H9 (cell line): Measurements from ENCODE around the gene PRIM2. TPM values are rescaled to one million over a fixed set of nuclear protein-coding genes. Genes with fewer than 3 reads are reported as not detected.
"Not testable (repeated sequence)": the region's sequence is repeated elsewhere in the genome, so short reads cannot be mapped to it uniquely, and the experiment has no call there.

Experiments used
- DNase-seq: peaks from one replicate; pipeline ENCODE4 v3.0.0-alpha.2; 2017
- H2AFZ ChIP-seq: one replicate; pipeline ENCODE4 v1.6.1; 2013; ENCODE audit warnings: mild to moderate bottlenecking, low read length, control low read depth, moderate library complexity
- H2AK5ac ChIP-seq: 2 replicates; pipeline ENCODE4 v1.6.1; 2013; ENCODE audit warnings: low read length, control low read depth, mixed read lengths; ENCODE audit not compliant: insufficient read length
- H2BK120ac ChIP-seq: one replicate; pipeline ENCODE4 v1.6.1; 2013; ENCODE audit warnings: low read depth, mild to moderate bottlenecking, low read length, control low read depth, inconsistent platforms; ENCODE audit not compliant: poor library complexity, severe bottlenecking
- H2BK12ac ChIP-seq: 2 replicates; pipeline ENCODE4 v1.6.1; 2013; ENCODE audit warnings: low read length, control low read depth, mixed read lengths, low read depth; ENCODE audit not compliant: insufficient read length
- H2BK15ac ChIP-seq: 2 replicates; pipeline ENCODE4 v1.6.1; 2013; ENCODE audit warnings: low read depth, low read length, control low read depth
- H2BK20ac ChIP-seq: one replicate; pipeline ENCODE4 v1.6.1; 2013; ENCODE audit warnings: low read depth, mild to moderate bottlenecking, low read length, control low read depth, inconsistent platforms; ENCODE audit not compliant: poor library complexity, severe bottlenecking
- H2BK5ac ChIP-seq: 2 replicates; pipeline ENCODE4 v1.6.1; 2013; ENCODE audit warnings: low read length, control low read depth, mixed read lengths; ENCODE audit not compliant: insufficient read length
- H3K14ac ChIP-seq: 2 replicates; pipeline ENCODE4 v1.6.1; 2013; ENCODE audit warnings: low read length, control low read depth; ENCODE audit not compliant: insufficient read depth
- H3K18ac ChIP-seq: 2 replicates; pipeline ENCODE4 v1.6.1; 2013; ENCODE audit warnings: low read depth, mild to moderate bottlenecking, mixed read lengths, low read length, control low read depth; ENCODE audit not compliant: insufficient read length
- H3K23ac ChIP-seq: 2 replicates; pipeline ENCODE4 v1.6.1; 2013; ENCODE audit warnings: low read length, control low read depth, mixed read lengths, low read depth; ENCODE audit not compliant: insufficient read length
- H3K23me2 ChIP-seq: 2 replicates; pipeline ENCODE4 v1.6.1; 2013; ENCODE audit warnings: low read depth, mild to moderate bottlenecking, mixed read lengths, low read length, control low read depth; ENCODE audit not compliant: insufficient read length, poor library complexity, severe bottlenecking
- H3K27ac ChIP-seq: 2 replicates; pipeline ENCODE4 v1.5.1; 2013; ENCODE audit warnings: low read length, control low read depth, mixed read lengths, low read depth; ENCODE audit not compliant: insufficient read length
- H3K27me3 ChIP-seq: 2 replicates; pipeline ENCODE4 v1.6.1; 2013; ENCODE audit warnings: low read length, control low read depth, inconsistent platforms; ENCODE audit not compliant: insufficient read depth
- H3K4ac ChIP-seq: 2 replicates; pipeline ENCODE4 v1.6.1; 2013; ENCODE audit warnings: low read depth, mild to moderate bottlenecking, control low read depth, inconsistent platforms, low read length, moderate library complexity
- H3K4me1 ChIP-seq: 2 replicates; pipeline ENCODE4 v1.6.1; 2013; ENCODE audit warnings: low read length, control low read depth, inconsistent platforms; ENCODE audit not compliant: insufficient read depth
- H3K4me2 ChIP-seq: 2 replicates; pipeline ENCODE4 v1.6.1; 2013; ENCODE audit warnings: low read length, control low read depth, mixed read lengths; ENCODE audit not compliant: insufficient read length, insufficient read depth
- H3K56ac ChIP-seq: 2 replicates; pipeline ENCODE4 v1.6.1; 2013; ENCODE audit warnings: low read depth, mild to moderate bottlenecking, mixed read lengths, low read length, control low read depth; ENCODE audit not compliant: insufficient read length
- H3K79me1 ChIP-seq: 2 replicates; pipeline ENCODE4 v1.6.1; 2013; ENCODE audit warnings: low read depth, mild to moderate bottlenecking, moderate library complexity, low read length, control low read depth, inconsistent platforms; ENCODE audit not compliant: insufficient read depth, poor library complexity, severe bottlenecking
- H3K79me2 ChIP-seq: 2 replicates; pipeline ENCODE4 v1.6.1; 2013; ENCODE audit warnings: low read length, control low read depth, inconsistent platforms; ENCODE audit not compliant: insufficient read depth
- H3K9ac ChIP-seq: 2 replicates; pipeline ENCODE4 v1.6.1; 2013; ENCODE audit warnings: low read length, control low read depth, mixed read lengths; ENCODE audit not compliant: insufficient read length; ENCODE audit errors: extremely low read depth
- H3K9me3 ChIP-seq: one replicate; pipeline ENCODE4 v1.6.1; 2013; ENCODE audit warnings: low read depth, low read length, inconsistent platforms; ENCODE audit not compliant: control insufficient read depth
- H3T11ph ChIP-seq: one replicate; pipeline ENCODE4 v1.6.1; 2013; ENCODE audit warnings: mild to moderate bottlenecking, low read length, control low read depth, inconsistent platforms
- H4K20me1 ChIP-seq: one replicate; pipeline ENCODE4 v1.6.1; 2013; ENCODE audit not compliant: control insufficient read depth, insufficient read length, insufficient read depth
- H4K5ac ChIP-seq: 2 replicates; pipeline ENCODE4 v1.6.1; 2013; ENCODE audit warnings: low read depth, mild to moderate bottlenecking, mixed read lengths, low read length, control low read depth; ENCODE audit not compliant: insufficient read length
- H4K8ac ChIP-seq: replicated peaks from 2 replicates; pipeline ENCODE4 v1.6.1; 2013; ENCODE audit warnings: low read length, control low read depth, mixed read lengths, low read depth; ENCODE audit not compliant: insufficient read length
- H4K91ac ChIP-seq: 2 replicates; pipeline ENCODE4 v1.6.1; 2013; ENCODE audit warnings: low read depth, mild to moderate bottlenecking, moderate library complexity, mixed read lengths, low read length, control low read depth; ENCODE audit not compliant: insufficient read length
- H3K27ac Mint-ChIP-seq, 3 experiments: 2 replicates in 2 of 3; 3 replicates in 1 of 3; pipeline ENCODE4 v1.8.0; 2020 to 2021; ENCODE audit warnings: mixed read lengths in 3 of 3, mild to moderate bottlenecking in 1 of 3, moderate library complexity in 1 of 3
- H3K27me3 Mint-ChIP-seq: 2 replicates; pipeline ENCODE4 v1.8.0; 2021; ENCODE audit warnings: low read depth, mild to moderate bottlenecking, moderate library complexity, mixed read lengths
- H3K36me3 Mint-ChIP-seq, 3 experiments: 2 replicates in 2 of 3; 3 replicates in 1 of 3; pipeline ENCODE4 v1.8.0; 2020 to 2021; ENCODE audit warnings: low read depth in 3 of 3, mixed read lengths in 3 of 3; ENCODE audit not compliant: insufficient read depth in 1 of 3
- H3K4me1 Mint-ChIP-seq, 2 experiments: 2 replicates each; pipeline ENCODE4 v1.8.0; 2020; ENCODE audit warnings: mixed read lengths in 2 of 2
- H3K4me3 Mint-ChIP-seq, 2 experiments: 2 replicates in 1 of 2; 3 replicates in 1 of 2; pipeline ENCODE4 v1.8.0; 2020 to 2021; ENCODE audit warnings: mild to moderate bottlenecking in 2 of 2, mixed read lengths in 2 of 2, moderate library complexity in 1 of 2
- H3K9me3 Mint-ChIP-seq, 2 experiments: 2 replicates in 1 of 2; 3 replicates in 1 of 2; pipeline ENCODE4 v1.8.0; 2020; ENCODE audit warnings: mild to moderate bottlenecking in 2 of 2, mixed read lengths in 2 of 2, moderate library complexity in 1 of 2
- WGBS: extraction: QIAGEN DNeasy Blood & Tissue Kit; methylation state at CpG from one replicate; pipeline ENCODE4 v1.1.7; 2013; ENCODE audit warnings: missing lambda C conversion rate, low lambda C conversion rate, mixed read lengths; ENCODE audit not compliant: insufficient read length; ENCODE audit errors: extremely low coverage; 5-methylcytosine and 5-hydroxymethylcytosine counted together
- total RNA-seq: library from RNA; stranded (reverse); gene quantifications from 2 replicates; pipeline ENCODE4 v1.2.1, GENCODE V29; 2021

The PRIM2 gene
- total RNA-seq, 1 experiment from 2014 or later: 43.0 TPM

DNA sequence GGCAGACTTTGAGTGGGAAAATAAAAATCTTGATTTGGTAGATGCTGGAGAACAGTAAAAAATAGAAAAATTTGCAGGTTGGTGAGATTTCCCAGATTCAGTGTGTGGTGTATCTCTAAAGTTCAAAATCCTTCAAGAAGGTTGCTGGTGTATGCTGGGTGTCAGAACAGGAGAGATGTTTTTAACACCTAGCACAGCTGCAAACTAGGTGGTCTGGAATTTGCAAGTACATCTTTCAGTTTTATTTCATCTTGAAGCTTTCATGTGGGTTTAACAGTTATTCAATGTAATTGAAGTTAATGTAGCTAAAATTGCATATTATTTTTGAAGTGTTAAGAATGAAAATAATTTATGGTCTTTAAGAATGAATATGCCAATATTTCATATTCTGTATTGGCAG lies 40.9 kb downstream of the PRIM2 start:
- H2BK15ac ChIP-seq, H3K36me3 Mint-ChIP-seq, H4K5ac ChIP-seq, H3K27ac Mint-ChIP-seq, H3K79me1 ChIP-seq, H3K23ac ChIP-seq, H2BK5ac ChIP-seq, H3K56ac ChIP-seq, H3K9ac ChIP-seq, DNase-seq, H3K18ac ChIP-seq, H2AK5ac ChIP-seq, H3K4ac ChIP-seq, H3K23me2 ChIP-seq, H3K4me2 ChIP-seq, H3K9me3 ChIP-seq, H3K4me3 Mint-ChIP-seq, H2AFZ ChIP-seq, H4K20me1 ChIP-seq, H4K91ac ChIP-seq, H4K8ac ChIP-seq, H2BK120ac ChIP-seq, H2BK20ac ChIP-seq, H3K79me2 ChIP-seq, H3K14ac ChIP-seq, H3K4me1 Mint-ChIP-seq, H3K27me3 ChIP-seq, H3K4me1 ChIP-seq, H3K27ac ChIP-seq, H3K27me3 Mint-ChIP-seq, H3K9me3 Mint-ChIP-seq, H2BK12ac ChIP-seq, H3T11ph ChIP-seq: not testable (repeated sequence)

DNA sequence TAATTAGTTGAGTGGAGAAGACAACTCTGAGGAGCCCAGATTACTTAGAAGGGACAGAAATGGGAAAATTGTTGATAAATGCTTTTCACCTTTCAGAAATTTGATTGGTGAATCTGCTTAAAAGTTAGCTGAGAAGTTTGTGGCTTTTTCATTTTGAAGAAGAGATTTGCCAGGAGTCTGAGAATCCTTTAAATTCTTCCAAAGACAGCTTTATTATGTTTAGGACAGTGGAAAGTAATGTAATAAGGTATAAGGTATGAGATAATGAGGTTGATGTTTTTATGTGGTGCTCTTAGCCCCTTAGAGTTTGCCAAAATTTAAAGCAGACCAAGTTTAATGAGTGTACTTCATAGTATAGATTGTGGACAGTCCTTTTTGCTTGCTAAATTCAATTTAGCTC lies 42.3 kb downstream of the PRIM2 start:
- H3K56ac ChIP-seq, H2BK5ac ChIP-seq, DNase-seq, H3K9me3 ChIP-seq, H3K18ac ChIP-seq, H2BK120ac ChIP-seq, H3K36me3 Mint-ChIP-seq, H3K27me3 Mint-ChIP-seq, H3K27ac Mint-ChIP-seq, H3K27me3 ChIP-seq, H3K4me1 Mint-ChIP-seq, H3K27ac ChIP-seq, H4K20me1 ChIP-seq, H3K4ac ChIP-seq, H3K23me2 ChIP-seq, H2BK20ac ChIP-seq, H4K8ac ChIP-seq, H4K5ac ChIP-seq, H3K79me2 ChIP-seq, H3K4me1 ChIP-seq, H3K4me3 Mint-ChIP-seq, H3K9ac ChIP-seq, H3K79me1 ChIP-seq, H2AK5ac ChIP-seq, H3T11ph ChIP-seq, H2AFZ ChIP-seq, H3K14ac ChIP-seq, H3K23ac ChIP-seq, H2BK12ac ChIP-seq, H3K4me2 ChIP-seq, H4K91ac ChIP-seq, H2BK15ac ChIP-seq, H3K9me3 Mint-ChIP-seq: not testable (repeated sequence)

DNA sequence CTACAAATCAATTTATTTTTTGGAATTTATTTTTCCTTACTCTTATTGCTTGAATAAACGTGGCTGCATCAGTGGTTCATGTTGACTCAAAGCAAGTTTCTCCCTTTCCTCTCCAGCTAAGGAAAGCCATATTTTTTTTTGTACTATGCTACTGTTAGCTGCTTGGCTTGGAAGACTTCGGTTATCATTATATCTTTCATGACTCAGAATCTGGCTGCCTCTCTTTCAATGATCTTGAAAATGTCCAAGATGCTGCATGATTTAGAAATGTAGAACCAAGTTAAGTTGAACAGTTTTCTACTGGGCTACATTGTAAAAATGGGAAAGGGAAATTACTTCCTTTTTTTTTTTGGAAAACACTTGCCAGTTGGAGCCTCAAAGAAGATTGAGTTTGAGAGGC lies 44.9 kb downstream of the PRIM2 start:
- DNase-seq, H3K4me2 ChIP-seq, H4K5ac ChIP-seq, H3K9me3 ChIP-seq, H3K9me3 Mint-ChIP-seq, H3K23ac ChIP-seq, H3K27ac ChIP-seq, H4K91ac ChIP-seq, H2BK120ac ChIP-seq, H3K14ac ChIP-seq, H2BK12ac ChIP-seq, H4K8ac ChIP-seq, H2AK5ac ChIP-seq, H3K4me3 Mint-ChIP-seq, H3K9ac ChIP-seq, H3K18ac ChIP-seq, H4K20me1 ChIP-seq, H3K36me3 Mint-ChIP-seq, H2BK15ac ChIP-seq, H3K27me3 Mint-ChIP-seq, H3K79me2 ChIP-seq, H3K4ac ChIP-seq, H3K23me2 ChIP-seq, H2BK20ac ChIP-seq, H3K4me1 ChIP-seq, H2AFZ ChIP-seq, H3T11ph ChIP-seq, H3K56ac ChIP-seq, H3K79me1 ChIP-seq, H2BK5ac ChIP-seq, H3K4me1 Mint-ChIP-seq, H3K27me3 ChIP-seq: not testable (repeated sequence)
- H3K27ac Mint-ChIP-seq: 0 out of 7 replicates have a peak overlapping the region, but pooled peaks of 1 of the 3 experiments have one; percentile 18
- no CpG with 5 or more reads among the region's 2 CpGs for WGBS
